Uterus (tissue), 2 donors: Measurements from ENCODE around the gene AKAP11.

Experiments used
- POLR2A ChIP-seq, 2 donors: fragments of 450-650 bp; IDR thresholded peaks; one replicate each; pipeline ENCODE4 v1.6.1; 2016; ENCODE audit warnings: antibody characterized with exemption in 2 of 2, mild to moderate bottlenecking in 1 of 2, moderate library complexity in 1 of 2
- TF ChIP-seq, protein P1 (sequence below), 4 experiments: fragments of 200-600 bp in 2 of 4; fragments of 450-650 bp in 2 of 4; sonication (generic) in 2 of 4; IDR thresholded peaks; one replicate each; pipeline ENCODE4 v1.5.1; 2016 to 2019; ENCODE audit warnings: antibody characterized with exemption in 4 of 4, mild to moderate bottlenecking in 2 of 4, moderate library complexity in 1 of 4

DNA sequence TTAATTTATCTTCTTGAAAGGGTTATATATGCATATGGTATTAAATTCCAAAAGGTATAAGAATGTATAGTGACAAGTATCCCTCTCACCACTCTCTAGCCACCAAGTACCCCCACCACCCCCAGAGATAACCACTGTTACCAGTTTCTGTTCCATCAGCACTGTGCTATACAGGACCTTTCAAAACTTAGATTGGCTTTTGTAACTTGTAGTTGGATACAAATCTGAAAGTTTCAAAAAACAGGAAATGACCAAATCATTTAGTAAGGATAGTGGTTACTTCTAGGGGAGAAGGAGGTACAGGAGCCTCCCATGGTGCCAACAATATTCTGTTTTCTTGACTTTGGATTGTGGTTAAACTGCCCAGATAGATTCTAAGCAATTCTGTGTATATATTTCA, 56.7 kb downstream of the AKAP11 start:
- TF ChIP-seq, protein P1, sequence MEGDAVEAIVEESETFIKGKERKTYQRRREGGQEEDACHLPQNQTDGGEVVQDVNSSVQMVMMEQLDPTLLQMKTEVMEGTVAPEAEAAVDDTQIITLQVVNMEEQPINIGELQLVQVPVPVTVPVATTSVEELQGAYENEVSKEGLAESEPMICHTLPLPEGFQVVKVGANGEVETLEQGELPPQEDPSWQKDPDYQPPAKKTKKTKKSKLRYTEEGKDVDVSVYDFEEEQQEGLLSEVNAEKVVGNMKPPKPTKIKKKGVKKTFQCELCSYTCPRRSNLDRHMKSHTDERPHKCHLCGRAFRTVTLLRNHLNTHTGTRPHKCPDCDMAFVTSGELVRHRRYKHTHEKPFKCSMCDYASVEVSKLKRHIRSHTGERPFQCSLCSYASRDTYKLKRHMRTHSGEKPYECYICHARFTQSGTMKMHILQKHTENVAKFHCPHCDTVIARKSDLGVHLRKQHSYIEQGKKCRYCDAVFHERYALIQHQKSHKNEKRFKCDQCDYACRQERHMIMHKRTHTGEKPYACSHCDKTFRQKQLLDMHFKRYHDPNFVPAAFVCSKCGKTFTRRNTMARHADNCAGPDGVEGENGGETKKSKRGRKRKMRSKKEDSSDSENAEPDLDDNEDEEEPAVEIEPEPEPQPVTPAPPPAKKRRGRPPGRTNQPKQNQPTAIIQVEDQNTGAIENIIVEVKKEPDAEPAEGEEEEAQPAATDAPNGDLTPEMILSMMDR (IDR thresholded peaks at IDR 0.05): no peak
- TF ChIP-seq POLR2A (IDR thresholded peaks at IDR 0.05): no peak
